ENCODE data around the gene TBX18.

Gene TBX18

GRCh38 chr6:84748376-84748775 lies 16.0 kb downstream of the TBX18 start:
- no peak for DNase-seq (ENCODE audit: low read depth in 2 of 2)

GRCh38 chr6:84743616-84744015 lies 20.8 kb downstream of the TBX18 start:
- no peak for DNase-seq (ENCODE audit: low read depth in 2 of 2)

GRCh38 chr6:84740385-84740784 lies 24.0 kb downstream of the TBX18 start:
- no peak for DNase-seq (ENCODE audit: low read depth in 2 of 2)

- no peak for DNase-seq (ENCODE audit: low read depth in 2 of 2)
Measured at GRCh38 chr6:84739866-84740208, 24.6 kb downstream of the TBX18 start.

GRCh38 chr6:84738996-84739865 lies 25.2 kb downstream of the TBX18 start:
- DNase-seq (ENCODE audit: low read depth in 2 of 2): no peak

GRCh38 chr6:84733889-84734288 lies 30.5 kb downstream of the TBX18 start:
- DNase-seq (ENCODE audit: low read depth in 2 of 2): no peak

GRCh38 chr6:84731901-84732300 lies 32.5 kb downstream of the TBX18 start:
- DNase-seq (ENCODE audit: low read depth in 2 of 2): no peak

- no peak for DNase-seq (ENCODE audit: low read depth in 2 of 2)
Measured at GRCh38 chr6:84731401-84731800, 33.0 kb downstream of the TBX18 start.

GRCh38 chr6:84728602-84729001 lies 35.8 kb downstream of the TBX18 start:
- DNase-seq (ENCODE audit: low read depth in 2 of 2): no peak

- no peak for DNase-seq (ENCODE audit: low read depth in 2 of 2)
Measured at GRCh38 chr6:84719152-84719551, 45.2 kb downstream of the TBX18 start.

- no peak for DNase-seq (ENCODE audit: low read depth in 2 of 2)
Measured at GRCh38 chr6:84718038-84718955, 46.1 kb downstream of the TBX18 start.

GRCh38 chr6:84709121-84709520 lies 55.3 kb downstream of the TBX18 start:
- no peak for DNase-seq (ENCODE audit: low read depth in 2 of 2)

GRCh38 chr6:84707171-84707570 lies 57.2 kb downstream of the TBX18 start:
- no peak for DNase-seq (ENCODE audit: low read depth in 2 of 2)

- peak; percentile 28 to 35 for DNase-seq (ENCODE audit: low read depth in 2 of 2)
Measured at GRCh38 chr6:84696166-84696565, 68.2 kb downstream of the TBX18 start.

- no peak for DNase-seq (ENCODE audit: low read depth in 2 of 2)
Measured at GRCh38 chr6:84691978-84692623, 72.3 kb downstream of the TBX18 start.

GRCh38 chr6:84688141-84688873 lies 76.1 kb downstream of the TBX18 start:
- peak; percentile 88 to 89 for DNase-seq (ENCODE audit: low read depth in 2 of 2)

- DNase-seq (ENCODE audit: low read depth in 2 of 2): peak; percentile 16 to 20
Measured at GRCh38 chr6:84687431-84687830, 77.0 kb downstream of the TBX18 start.

GRCh38 chr6:84685983-84686584 lies 78.3 kb downstream of the TBX18 start:
- DNase-seq (ENCODE audit: low read depth in 2 of 2): no peak

- no peak for DNase-seq (ENCODE audit: low read depth in 2 of 2)
Measured at GRCh38 chr6:84681693-84682326, 82.6 kb downstream of the TBX18 start.

- DNase-seq (ENCODE audit: low read depth in 2 of 2): no peak
Measured at GRCh38 chr6:84675651-84676050, 88.7 kb downstream of the TBX18 start.

GRCh38 chr6:84674395-84674794 lies 90.0 kb downstream of the TBX18 start:
- DNase-seq (ENCODE audit: low read depth in 2 of 2): no peak
